GM21390 (cell line): ENCODE measurements around the gene AMBN.

Experiments used
- ATAC-seq: cut with Tn5 transposase; IDR thresholded peaks from one replicate; pipeline ENCODE4 v1.9.1; 2021; ENCODE audit not compliant: unreplicated experiment

AMBN gene

GRCh38 chr4:70591955-70592582 lies at the start of gene AMBN:
Gene AMBN (plus strand): TSS chr4:70592256. CDS start chr4:70592359, 103 bp downstream.
- no peak for ATAC-seq

- ATAC-seq: peak; percentile 67
Measured at GRCh38 chr4:70544279-70544868, 47.7 kb upstream of the AMBN start.

GRCh38 chr4:70556856-70557255 lies 35.2 kb upstream of the AMBN start:
- no peak for ATAC-seq

GRCh38 chr4:70559211-70559830 lies 32.7 kb upstream of the AMBN start:
- ATAC-seq: peak; percentile 74

- ATAC-seq: no peak
Measured at GRCh38 chr4:70559924-70560323, 32.1 kb upstream of the AMBN start.

GRCh38 chr4:70564033-70564432 lies 28.0 kb upstream of the AMBN start:
- ATAC-seq: no peak

- no peak for ATAC-seq
Measured at GRCh38 chr4:70570796-70571195, 21.3 kb upstream of the AMBN start.

- no peak for ATAC-seq
Measured at GRCh38 chr4:70571772-70572171, 20.3 kb upstream of the AMBN start.

- no peak for ATAC-seq
Measured at GRCh38 chr4:70575964-70576363, 16.1 kb upstream of the AMBN start.

- no peak for ATAC-seq
Measured at GRCh38 chr4:70577220-70577927, 14.7 kb upstream of the AMBN start.

- no peak for ATAC-seq
Measured at GRCh38 chr4:70581980-70582379, 10.1 kb upstream of the AMBN start.

- ATAC-seq: no peak
Measured at GRCh38 chr4:70583952-70584834, 7.9 kb upstream of the AMBN start.

- ATAC-seq: no peak
Measured at GRCh38 chr4:70586841-70587240, 5.2 kb upstream of the AMBN start.

GRCh38 chr4:70589785-70590184 lies 2.3 kb upstream of the AMBN start:
- ATAC-seq: peak; percentile 97

- ATAC-seq: no peak
Measured at GRCh38 chr4:70594196-70594595, 2.1 kb downstream of the AMBN start.

GRCh38 chr4:70600305-70600704 lies 8.2 kb downstream of the AMBN start:
- no peak for ATAC-seq

- ATAC-seq: no peak
Measured at GRCh38 chr4:70600977-70601376, 8.9 kb downstream of the AMBN start.

- peak; percentile 99 for ATAC-seq
Measured at GRCh38 chr4:70601422-70602039, 9.5 kb downstream of the AMBN start.

- ATAC-seq: no peak
Measured at GRCh38 chr4:70603856-70604255, 11.8 kb downstream of the AMBN start.

- no peak for ATAC-seq
Measured at GRCh38 chr4:70606459-70606858, 14.4 kb downstream of the AMBN start.
